Liver (tissue), 9 donors: ENCODE data around the gene EIPR1. TPM values are rescaled to one million over a fixed set of nuclear protein-coding genes. Genes with fewer than 3 reads are reported as not detected.

Experiments
- DNase-seq: peaks from one replicate; pipeline ENCODE4 v3.0.0-alpha.2; 2017; ENCODE audit warnings: low spot score
- H3K27ac ChIP-seq, 2 donors: one replicate each; pipeline ENCODE4 v1.7.0; 2013; ENCODE audit warnings: inconsistent platforms in 2 of 2, low read length in 2 of 2, control low read depth in 1 of 2, low read depth in 1 of 2, mild to moderate bottlenecking in 1 of 2
- H3K27me3 ChIP-seq, 4 donors: one replicate each; pipeline versions ENCODE4 v1.6.1 to v1.7.0; 2013; ENCODE audit warnings: low read length in 3 of 4, inconsistent platforms in 1 of 4, mild to moderate bottlenecking in 1 of 4, moderate library complexity in 1 of 4; ENCODE audit not compliant: control insufficient read depth in 4 of 4, insufficient read depth in 4 of 4
- H3K36me3 ChIP-seq, 4 donors: one replicate each; pipeline versions ENCODE4 v1.6.1 to v1.7.0; 2013; ENCODE audit warnings: low read length in 3 of 4, mild to moderate bottlenecking in 3 of 4, low read depth in 1 of 4, moderate library complexity in 1 of 4; ENCODE audit not compliant: control insufficient read depth in 4 of 4, insufficient read depth in 3 of 4
- H3K4me1 ChIP-seq, 4 donors: one replicate each; pipeline versions ENCODE4 v1.6.1 to v1.7.0; 2013; ENCODE audit warnings: low read length in 3 of 4, mild to moderate bottlenecking in 3 of 4, moderate library complexity in 1 of 4; ENCODE audit not compliant: control insufficient read depth in 4 of 4, insufficient read depth in 4 of 4
- H3K4me3 ChIP-seq, 3 donors: one replicate each; pipeline versions ENCODE4 v1.6.1 to v1.7.0; 2013; ENCODE audit warnings: low read length in 3 of 3, control low read depth in 1 of 3, low read depth in 1 of 3, mild to moderate bottlenecking in 1 of 3
- H3K9ac ChIP-seq, 2 donors: one replicate each; pipeline ENCODE4 v1.7.0; 2013; ENCODE audit warnings: low read length in 2 of 2, mild to moderate bottlenecking in 2 of 2, moderate library complexity in 2 of 2, control low read depth in 1 of 2, low read depth in 1 of 2
- H3K9me3 ChIP-seq, 4 donors: one replicate each; pipeline versions ENCODE4 v1.6.1 to v1.7.0; 2013; ENCODE audit warnings: low read length in 3 of 4; ENCODE audit not compliant: control insufficient read depth in 4 of 4
- ATF3 ChIP-seq: IDR thresholded peaks from 2 replicates; pipeline ENCODE4 v1.6.1; 2016; ENCODE audit warnings: antibody characterized with exemption
- CTCF ChIP-seq: fragments of 150-350 bp; IDR thresholded peaks from 2 replicates; pipeline ENCODE4 v1.5.1; 2017; ENCODE audit warnings: improper control_type of control experiment, low read depth, low read length; ENCODE audit not compliant: missing input control
- EGR1 ChIP-seq, 2 donors: IDR thresholded peaks; 2 replicates each; pipeline ENCODE4 v1.6.1; 2016 to 2018; ENCODE audit warnings: antibody characterized with exemption in 2 of 2, low read depth in 2 of 2
- FOXA1 ChIP-seq: IDR thresholded peaks from 2 replicates; pipeline ENCODE4 v1.6.1; 2016; ENCODE audit warnings: antibody characterized with exemption
- FOXA2 ChIP-seq: IDR thresholded peaks from 2 replicates; pipeline ENCODE4 v1.6.1; 2016; ENCODE audit warnings: antibody characterized with exemption
- GABPA ChIP-seq, 2 donors: IDR thresholded peaks in 1 of 2; conservative IDR thresholded peaks in 1 of 2; 2 replicates each; pipeline ENCODE4 v1.6.1; 2016; ENCODE audit warnings: antibody characterized with exemption in 2 of 2, mild to moderate bottlenecking in 1 of 2, moderate library complexity in 1 of 2
- HNF4G ChIP-seq: IDR thresholded peaks from 2 replicates; pipeline ENCODE4 v1.6.1; 2016; ENCODE audit warnings: antibody characterized with exemption
- JUND ChIP-seq, 2 donors: IDR thresholded peaks; 2 replicates each; pipeline ENCODE4 v1.6.1; 2016; ENCODE audit warnings: antibody characterized with exemption in 2 of 2
- NR2F2 ChIP-seq: IDR thresholded peaks from 2 replicates; pipeline ENCODE4 v1.6.1; 2016; ENCODE audit warnings: antibody characterized with exemption
- RAD21 ChIP-seq, 2 donors: IDR thresholded peaks; 2 replicates each; pipeline ENCODE4 v1.6.1; 2016; ENCODE audit warnings: antibody characterized with exemption in 2 of 2, mild to moderate bottlenecking in 2 of 2
- RXRA ChIP-seq, 2 donors: IDR thresholded peaks; 2 replicates each; pipeline ENCODE4 v1.6.1; 2017 to 2018; ENCODE audit warnings: antibody characterized with exemption in 2 of 2, mild to moderate bottlenecking in 1 of 2
- SP1 ChIP-seq: IDR thresholded peaks from 2 replicates; pipeline ENCODE4 v1.6.1; 2018; ENCODE audit warnings: antibody characterized with exemption, mild to moderate bottlenecking
- TAF1 ChIP-seq: conservative IDR thresholded peaks from 2 replicates; pipeline ENCODE4 v1.6.1; 2016; ENCODE audit warnings: antibody characterized with exemption, mild to moderate bottlenecking
- YY1 ChIP-seq: IDR thresholded peaks from 2 replicates; pipeline ENCODE4 v1.6.1; 2016; ENCODE audit warnings: antibody characterized with exemption, mild to moderate bottlenecking
- ZBTB33 ChIP-seq: IDR thresholded peaks from 2 replicates; pipeline ENCODE4 v1.6.1; 2016; ENCODE audit warnings: antibody characterized with exemption
- WGBS: extraction: QIAGEN DNeasy Blood & Tissue Kit; methylation state at CpG from one replicate; pipeline ENCODE4 v1.1.7; 2013; 5-methylcytosine and 5-hydroxymethylcytosine counted together
- polyA plus RNA-seq, 2 donors: library from polyadenylated mRNA; stranded (reverse) in 1 of 2; unstranded in 1 of 2; fragments of 200-250 nt in 1 of 2; fragments of >200 nt in 1 of 2; fragmentation: Nextera tagmentation in 1 of 2; extraction: Ambion mirVana in 1 of 2; gene quantifications; one replicate each; pipeline versions ENCODE4 v1.2.1 to v1.2.3, GENCODE V29; 2013 to 2015
- total RNA-seq, 2 donors: library from RNA; depleted of rRNA; stranded (reverse); fragments of >200 nt; gene quantifications; one replicate each; pipeline ENCODE4 v1.2.3, GENCODE V29; 2014
- TF ChIP-seq, protein P1 (sequence below): IDR thresholded peaks from 2 replicates; pipeline ENCODE4 v1.6.1; 2016; ENCODE audit warnings: antibody characterized with exemption
- TF ChIP-seq, protein P2 (sequence below): IDR thresholded peaks from 2 replicates; pipeline ENCODE4 v1.6.1; 2016; ENCODE audit warnings: antibody characterized with exemption, mild to moderate bottlenecking
- donor health status: healthy.
- donor health status: healthy.
- donor health status: healthy.
- donor health status: healthy.
- donor health status: healthy.

EIPR1 gene
- total and polyA plus RNA-seq, 4 donors, result 7.6 to 12.1 (median 11.4) TPM

DNA sequence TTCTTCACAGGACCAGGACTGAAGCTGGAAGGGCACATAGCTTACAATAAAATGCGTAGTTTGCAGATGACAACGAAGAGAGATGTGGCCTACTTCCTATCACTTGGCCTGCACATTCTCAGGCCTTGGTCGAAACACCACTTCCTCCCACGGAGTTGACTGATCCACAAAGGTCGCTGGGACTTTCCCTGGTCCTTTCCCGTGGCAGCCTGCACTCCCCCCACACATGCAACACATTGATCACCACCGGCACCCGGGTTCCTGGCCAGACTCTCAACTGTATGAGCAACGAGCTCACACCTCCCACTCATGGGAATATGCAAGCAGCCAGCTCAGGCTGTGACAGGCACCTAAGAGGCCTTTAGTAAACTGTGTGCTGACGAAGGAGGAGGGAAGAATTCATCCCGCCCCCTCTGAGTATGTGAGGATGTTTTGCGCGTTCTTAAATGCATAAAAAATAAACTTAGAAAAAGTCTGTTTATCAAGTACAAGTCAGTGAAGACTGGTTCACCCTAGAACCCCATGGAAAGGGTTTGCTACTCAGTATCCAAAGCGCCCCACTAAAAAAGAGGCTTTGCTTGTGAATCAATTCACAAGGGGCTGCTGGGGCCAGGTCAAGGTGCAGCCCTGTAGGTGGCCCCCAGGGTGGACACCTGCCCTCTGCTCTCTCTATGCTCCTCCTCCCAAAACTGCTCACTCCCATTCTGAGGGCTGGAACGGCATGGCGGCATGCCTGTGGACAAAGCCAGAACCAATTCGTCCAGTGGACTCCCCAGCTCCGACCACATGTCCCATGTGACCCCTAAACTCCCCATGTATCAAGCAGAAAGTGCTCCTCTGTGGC is 154.3 kb downstream of the EIPR1 start:
- Histone ChIP-seq H3K9ac (no peak overlapping the region), H3K27me3 (no peaks in the 10 kb centered on the region), H3K4me3 (no peak overlapping the region), H3K36me3 (no peaks in the 10 kb centered on the region), H3K4me1 (no peaks in the 10 kb centered on the region), H3K9me3 (no peaks in the 10 kb centered on the region), H3K27ac (no peak overlapping the region)
- WGBS, result 79% methylated on average over 18 of the region's 18 CpGs
- TF ChIP-seq, protein P1, sequence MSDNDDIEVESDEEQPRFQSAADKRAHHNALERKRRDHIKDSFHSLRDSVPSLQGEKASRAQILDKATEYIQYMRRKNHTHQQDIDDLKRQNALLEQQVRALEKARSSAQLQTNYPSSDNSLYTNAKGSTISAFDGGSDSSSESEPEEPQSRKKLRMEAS, result no peak
- no peak for TF ChIP-seq ATF3
- no peak for TF ChIP-seq RAD21 (IDR thresholded peaks at IDR 0.05)
- no peak for TF ChIP-seq RXRA (IDR thresholded peaks at IDR 0.05)
- no peak for TF ChIP-seq ZBTB33
- TF ChIP-seq SP1, result no peak
- TF ChIP-seq NR2F2, result no peak
- DNase-seq, result no peak

DNA sequence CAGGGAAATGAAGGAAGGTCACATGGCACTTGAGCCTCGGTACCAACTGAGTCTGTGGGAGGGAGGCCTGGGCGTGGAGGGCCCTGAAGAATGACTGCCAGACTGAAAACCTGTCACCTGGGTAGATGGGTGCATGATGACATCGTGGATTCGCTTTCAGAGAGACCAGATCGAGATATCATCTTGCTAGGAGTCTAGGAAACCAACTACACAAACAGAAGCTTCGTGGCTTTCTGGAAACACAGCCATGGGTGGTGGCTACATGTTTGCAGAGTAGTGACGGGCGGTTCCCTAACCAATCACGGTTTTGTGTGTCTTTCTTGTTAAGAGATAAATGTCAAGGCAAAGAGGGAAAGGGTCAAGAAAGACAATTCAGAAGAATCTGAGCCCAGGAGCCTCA is 155.0 kb downstream of the EIPR1 start:
- Histone ChIP-seq H3K4me3 (no peak overlapping the region), H3K36me3 (no peaks in the 10 kb centered on the region), H3K4me1 (no peaks in the 10 kb centered on the region), H3K27ac (no peak overlapping the region), H3K9ac (no peak overlapping the region), H3K9me3 (no peaks in the 10 kb centered on the region), H3K27me3 (no peaks in the 10 kb centered on the region)
- TF ChIP-seq, protein P2, sequence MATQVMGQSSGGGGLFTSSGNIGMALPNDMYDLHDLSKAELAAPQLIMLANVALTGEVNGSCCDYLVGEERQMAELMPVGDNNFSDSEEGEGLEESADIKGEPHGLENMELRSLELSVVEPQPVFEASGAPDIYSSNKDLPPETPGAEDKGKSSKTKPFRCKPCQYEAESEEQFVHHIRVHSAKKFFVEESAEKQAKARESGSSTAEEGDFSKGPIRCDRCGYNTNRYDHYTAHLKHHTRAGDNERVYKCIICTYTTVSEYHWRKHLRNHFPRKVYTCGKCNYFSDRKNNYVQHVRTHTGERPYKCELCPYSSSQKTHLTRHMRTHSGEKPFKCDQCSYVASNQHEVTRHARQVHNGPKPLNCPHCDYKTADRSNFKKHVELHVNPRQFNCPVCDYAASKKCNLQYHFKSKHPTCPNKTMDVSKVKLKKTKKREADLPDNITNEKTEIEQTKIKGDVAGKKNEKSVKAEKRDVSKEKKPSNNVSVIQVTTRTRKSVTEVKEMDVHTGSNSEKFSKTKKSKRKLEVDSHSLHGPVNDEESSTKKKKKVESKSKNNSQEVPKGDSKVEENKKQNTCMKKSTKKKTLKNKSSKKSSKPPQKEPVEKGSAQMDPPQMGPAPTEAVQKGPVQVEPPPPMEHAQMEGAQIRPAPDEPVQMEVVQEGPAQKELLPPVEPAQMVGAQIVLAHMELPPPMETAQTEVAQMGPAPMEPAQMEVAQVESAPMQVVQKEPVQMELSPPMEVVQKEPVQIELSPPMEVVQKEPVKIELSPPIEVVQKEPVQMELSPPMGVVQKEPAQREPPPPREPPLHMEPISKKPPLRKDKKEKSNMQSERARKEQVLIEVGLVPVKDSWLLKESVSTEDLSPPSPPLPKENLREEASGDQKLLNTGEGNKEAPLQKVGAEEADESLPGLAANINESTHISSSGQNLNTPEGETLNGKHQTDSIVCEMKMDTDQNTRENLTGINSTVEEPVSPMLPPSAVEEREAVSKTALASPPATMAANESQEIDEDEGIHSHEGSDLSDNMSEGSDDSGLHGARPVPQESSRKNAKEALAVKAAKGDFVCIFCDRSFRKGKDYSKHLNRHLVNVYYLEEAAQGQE, result no peak
- no peak for TF ChIP-seq HNF4G
- no peak for TF ChIP-seq RAD21 (IDR thresholded peaks at IDR 0.05)
- TF ChIP-seq NR2F2, result no peak
- no peak for TF ChIP-seq JUND (IDR thresholded peaks at IDR 0.05)
- TF ChIP-seq TAF1, result no peak
- TF ChIP-seq, protein P1, result no peak
- TF ChIP-seq FOXA2, result no peak
- no peak for TF ChIP-seq CTCF
- TF ChIP-seq YY1, result no peak
- TF ChIP-seq RXRA (IDR thresholded peaks at IDR 0.05), result no peak
- no peak for TF ChIP-seq GABPA (IDR thresholded peaks at IDR 0.05 in 1 of 2, conservative IDR thresholded peaks at IDR 0.05 in 1 of 2)
- TF ChIP-seq FOXA1, result no peak
- no peak for TF ChIP-seq ZBTB33
- no peak for TF ChIP-seq EGR1 (IDR thresholded peaks at IDR 0.05; ENCODE audit: low read depth in 2 of 2)
- WGBS, result 86% methylated on average over 9 of the region's 9 CpGs
- DNase-seq, result no peak
